ENCODE results near the gene TMTC1.

DNA sequence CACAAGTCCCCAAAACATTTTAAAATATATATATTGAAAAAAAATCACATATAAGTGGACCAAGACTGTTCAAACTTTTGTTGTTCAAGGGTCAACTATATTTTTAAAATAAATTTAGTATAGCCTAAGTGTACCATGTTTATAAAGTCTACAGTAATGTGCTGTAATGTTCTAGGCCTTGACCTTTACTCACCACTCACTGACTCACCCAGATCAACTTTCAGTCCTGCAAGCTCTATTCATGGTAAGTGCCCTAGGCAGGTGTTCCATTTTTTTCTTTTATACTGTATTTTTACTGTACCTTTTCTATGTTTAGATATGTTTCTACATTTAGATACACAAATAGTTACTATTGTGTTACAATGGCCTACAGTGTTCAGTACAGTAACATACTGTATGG lies 23.4 kb upstream of the TMTC1 start:
- TF ChIP-seq, protein P1, sequence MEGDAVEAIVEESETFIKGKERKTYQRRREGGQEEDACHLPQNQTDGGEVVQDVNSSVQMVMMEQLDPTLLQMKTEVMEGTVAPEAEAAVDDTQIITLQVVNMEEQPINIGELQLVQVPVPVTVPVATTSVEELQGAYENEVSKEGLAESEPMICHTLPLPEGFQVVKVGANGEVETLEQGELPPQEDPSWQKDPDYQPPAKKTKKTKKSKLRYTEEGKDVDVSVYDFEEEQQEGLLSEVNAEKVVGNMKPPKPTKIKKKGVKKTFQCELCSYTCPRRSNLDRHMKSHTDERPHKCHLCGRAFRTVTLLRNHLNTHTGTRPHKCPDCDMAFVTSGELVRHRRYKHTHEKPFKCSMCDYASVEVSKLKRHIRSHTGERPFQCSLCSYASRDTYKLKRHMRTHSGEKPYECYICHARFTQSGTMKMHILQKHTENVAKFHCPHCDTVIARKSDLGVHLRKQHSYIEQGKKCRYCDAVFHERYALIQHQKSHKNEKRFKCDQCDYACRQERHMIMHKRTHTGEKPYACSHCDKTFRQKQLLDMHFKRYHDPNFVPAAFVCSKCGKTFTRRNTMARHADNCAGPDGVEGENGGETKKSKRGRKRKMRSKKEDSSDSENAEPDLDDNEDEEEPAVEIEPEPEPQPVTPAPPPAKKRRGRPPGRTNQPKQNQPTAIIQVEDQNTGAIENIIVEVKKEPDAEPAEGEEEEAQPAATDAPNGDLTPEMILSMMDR (IDR thresholded peaks at IDR 0.05), result no peak
- TF ChIP-seq POLR2A (IDR thresholded peaks at IDR 0.05), result no peak

Measured in uterus (tissue), 2 donors.